Hepatic stellate cell (primary cell): ENCODE results near the gene SECTM1.
"Not testable (repeated sequence)": the region's sequence is repeated elsewhere in the genome, so short reads cannot be mapped to it uniquely, and the experiment has no call there.

Experiments used
- DNase-seq: peaks from one replicate; pipeline ENCODE4 v3.0.0; 2011; ENCODE audit warnings: low spot score

Gene SECTM1

GRCh38 chr17:82369211-82369610, 35.6 kb upstream of the SECTM1 start:
- no peak for DNase-seq

DNA sequence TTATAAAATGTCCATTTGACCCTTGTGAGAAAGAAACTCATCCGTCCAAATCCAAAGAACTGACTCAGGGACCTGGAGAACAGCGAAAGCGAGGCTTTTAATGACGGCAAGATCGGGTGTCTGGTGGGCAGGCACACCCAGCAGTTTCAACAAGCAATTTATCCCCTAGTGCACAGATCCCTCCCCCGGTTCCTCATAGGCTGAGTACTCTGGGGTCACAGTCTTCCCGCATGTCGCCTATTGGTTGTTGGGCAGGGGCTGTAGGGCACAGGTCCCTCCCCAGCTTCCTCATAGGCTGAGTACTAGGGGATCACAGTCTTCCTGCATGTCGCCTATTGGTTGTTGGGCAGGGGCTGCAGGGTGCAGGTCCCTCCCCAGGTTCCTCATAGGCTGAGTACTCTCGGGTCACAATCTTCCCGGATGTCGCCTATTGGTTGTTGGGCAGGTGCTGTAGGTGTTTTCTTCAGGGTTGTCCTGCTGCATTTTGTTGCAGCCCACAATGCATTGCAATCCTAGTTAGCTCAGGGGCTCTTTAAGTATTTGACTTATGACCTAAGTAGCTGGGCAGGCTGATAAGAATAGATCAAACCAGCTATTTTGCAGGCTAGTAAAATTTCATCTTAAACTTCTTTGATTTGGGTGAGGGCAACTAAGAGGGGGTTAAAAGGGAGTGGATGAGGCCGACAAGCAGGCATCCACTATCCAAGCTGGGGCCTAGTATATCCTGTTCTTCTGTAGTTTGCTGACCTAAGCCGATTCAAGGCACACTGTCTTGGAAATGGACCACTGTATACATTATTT, 34.4 kb upstream of the SECTM1 start:
- no peak for DNase-seq

DNA sequence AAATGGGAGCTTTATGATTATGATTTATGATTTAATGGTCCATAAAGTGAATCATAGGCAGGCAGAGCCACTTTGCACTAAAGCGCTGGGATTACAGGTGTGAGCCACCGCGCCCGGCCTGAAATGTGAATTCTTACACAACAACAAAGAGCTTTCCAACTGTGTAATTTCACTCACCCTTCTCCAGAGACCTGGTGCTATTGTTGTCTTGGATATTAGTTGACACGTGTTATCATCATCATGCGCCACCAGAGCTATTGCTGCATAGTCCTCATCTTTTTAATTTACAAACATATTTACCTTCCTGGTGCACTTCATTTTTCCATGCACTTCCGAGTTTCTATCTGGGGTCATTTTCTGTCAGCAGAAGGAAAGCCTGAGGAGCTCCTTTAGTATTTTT, 33.2 kb upstream of the SECTM1 start:
- DNase-seq, result no peak

DNA sequence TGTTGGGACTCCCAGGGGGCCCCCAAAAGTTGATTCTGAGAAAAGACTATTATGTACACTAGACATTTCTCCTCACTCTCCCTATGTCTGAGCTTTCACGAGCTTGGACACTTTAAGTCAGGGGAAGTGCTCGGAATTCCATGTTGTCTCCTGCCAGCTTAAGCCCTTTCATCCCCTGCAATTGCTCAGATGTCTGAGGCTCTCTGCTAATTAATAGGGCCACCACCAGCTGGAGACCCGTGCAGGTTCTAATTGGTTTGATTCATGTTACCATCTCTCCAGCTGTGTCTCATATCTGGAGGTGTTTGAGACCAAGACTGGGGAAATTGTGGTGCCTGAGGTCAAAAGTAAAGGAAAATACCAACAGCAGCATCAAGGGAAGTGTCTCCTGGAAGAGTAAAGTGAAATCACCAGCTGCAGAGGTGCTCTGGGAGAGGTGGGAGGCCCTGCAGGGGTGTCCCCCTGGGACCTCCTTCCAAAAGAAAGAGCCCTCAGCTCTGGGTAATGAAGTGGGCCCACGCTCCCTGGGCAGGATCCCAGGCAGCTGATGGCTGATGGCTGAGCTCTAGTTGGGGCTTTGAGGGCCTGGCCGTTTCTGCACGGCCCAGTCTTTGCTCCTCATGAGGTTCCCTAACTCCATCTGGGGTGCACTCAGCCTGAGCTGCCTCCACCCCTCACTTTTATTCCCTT, 32.2 kb upstream of the SECTM1 start:
- no peak for DNase-seq

- DNase-seq, result no peak
Observed at GRCh38 chr17:82361885-82362633, 28.5 kb upstream of the SECTM1 start.

DNA sequence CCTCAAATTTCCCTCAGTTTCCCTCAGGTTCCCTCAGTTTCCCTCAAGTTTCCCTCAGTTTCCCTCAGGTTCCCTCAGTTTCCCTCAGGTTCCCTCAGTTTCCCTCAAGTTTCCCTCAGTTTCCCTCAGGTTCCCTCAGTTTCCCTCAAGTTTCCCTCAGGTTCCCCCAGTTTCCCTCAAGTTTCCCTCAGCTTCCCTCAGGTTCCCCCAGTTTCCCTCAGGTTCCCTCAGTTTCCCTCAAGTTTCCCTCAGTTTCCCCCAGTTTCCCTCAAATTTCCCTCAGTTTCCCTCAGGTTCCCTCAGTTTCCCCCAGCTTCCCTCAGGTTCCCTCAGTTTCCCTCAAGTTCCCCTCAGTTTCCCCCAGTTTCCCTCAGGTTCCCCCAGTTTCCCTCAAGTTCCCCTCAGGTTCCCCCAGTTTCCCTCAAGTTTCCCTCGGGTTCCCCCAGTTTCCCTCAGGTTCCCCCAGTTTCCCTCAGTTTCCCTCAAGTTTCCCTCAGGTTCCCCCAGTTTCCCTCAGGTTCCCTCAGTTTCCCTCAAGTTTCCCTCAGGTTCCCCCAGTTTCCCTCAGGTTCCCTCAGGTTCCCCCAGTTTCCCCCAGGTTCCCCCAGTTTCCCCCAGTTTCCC, 26.0 kb upstream of the SECTM1 start:
- DNase-seq, result not testable (repeated sequence)

DNA sequence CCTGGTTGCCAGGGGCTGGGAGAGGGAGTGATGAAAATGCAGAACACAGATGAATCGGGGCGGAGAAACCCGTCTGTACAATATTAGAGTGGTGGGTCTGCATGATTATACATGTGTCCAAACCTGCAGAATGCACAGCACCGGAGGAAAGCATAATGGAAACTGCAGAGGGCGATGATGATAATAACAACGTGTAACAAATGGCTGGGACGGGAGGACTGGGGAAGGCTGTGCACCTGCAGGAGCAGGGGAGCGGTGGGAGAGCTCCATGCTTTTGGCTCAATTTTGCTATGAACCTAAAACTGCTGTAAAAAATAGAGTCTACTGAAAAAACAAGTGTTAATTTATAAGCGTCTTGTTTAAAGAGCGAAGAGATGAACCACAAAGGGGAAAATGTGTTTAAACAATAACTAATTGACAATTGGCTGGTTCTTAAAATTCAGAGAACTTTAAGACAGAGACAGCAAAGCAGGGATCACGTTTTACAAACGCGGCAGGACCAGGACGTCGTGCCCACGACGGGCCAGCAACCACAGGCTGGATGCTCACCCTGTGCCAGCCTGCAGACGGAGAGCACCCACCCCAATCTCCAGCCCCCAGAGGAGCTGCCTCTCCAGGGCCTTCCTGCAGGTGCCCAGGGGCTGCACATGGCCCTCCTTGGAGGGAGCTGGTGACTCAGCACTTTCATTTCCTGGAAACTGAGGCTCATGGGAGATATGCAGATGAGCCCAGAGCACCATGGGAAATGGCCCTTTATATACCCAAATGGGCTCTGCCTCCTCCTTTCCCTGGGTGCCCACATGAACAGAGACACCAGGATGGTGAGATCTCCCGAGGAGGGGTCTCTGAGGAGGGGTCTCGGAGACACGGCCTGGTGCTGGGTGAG, 25.1 kb upstream of the SECTM1 start, which contains the start of gene TEX19:
Gene TEX19, plus strand, starts transcription at position 783 of the 886 bp plus-strand sequence. CDS start 2,904 bp downstream, outside the sequence.
- DNase-seq, result no peak

DNA sequence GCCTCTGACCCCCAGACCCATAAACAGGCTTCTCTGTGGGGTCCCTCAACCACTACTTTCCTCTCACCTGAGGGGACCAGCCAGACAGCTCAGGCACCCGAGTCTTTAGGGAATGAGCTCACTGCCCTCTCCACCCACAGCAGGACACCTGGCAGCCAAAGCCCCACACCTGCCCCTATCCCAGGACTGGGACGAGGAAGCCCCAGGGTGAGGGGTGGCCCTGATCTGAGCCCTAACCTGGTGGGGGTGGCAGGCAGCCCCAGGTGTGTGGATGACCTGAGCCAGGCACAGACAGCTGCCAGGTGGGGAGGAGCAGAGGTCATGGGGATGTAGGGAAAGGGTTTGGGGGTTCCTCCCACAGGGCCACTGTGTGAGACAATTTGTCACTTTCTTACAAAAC, 23.8 kb upstream of the SECTM1 start:
- no peak for DNase-seq

GRCh38 chr17:82356845-82357355, 23.3 kb upstream of the SECTM1 start:
- no peak for DNase-seq

GRCh38 chr17:82355770-82356427, 22.3 kb upstream of the SECTM1 start:
- DNase-seq, result peak; percentile 73

DNA sequence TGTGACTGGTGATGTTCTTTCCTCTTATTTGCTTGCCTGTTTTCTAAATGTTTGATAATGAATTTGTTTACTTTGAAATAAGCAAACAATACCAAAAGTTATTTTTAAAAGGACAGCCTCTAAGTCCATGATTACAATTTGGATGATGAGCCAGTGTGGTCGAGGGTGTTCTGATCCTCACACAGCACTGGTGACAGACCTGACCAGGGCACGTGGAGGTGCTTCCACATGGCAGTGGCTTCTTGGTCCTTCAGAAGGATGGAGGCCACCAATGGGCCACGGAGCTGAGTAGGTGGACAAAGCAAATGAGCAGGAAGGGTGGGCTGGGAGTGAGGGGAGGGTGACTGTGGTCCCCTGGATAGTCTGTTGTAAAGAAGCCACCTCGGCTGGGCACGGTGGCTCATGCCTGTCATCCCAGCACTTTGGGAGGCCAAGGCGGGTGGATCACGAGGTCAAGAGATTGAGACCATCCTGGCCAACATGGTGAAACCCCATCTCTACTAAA, 21.3 kb upstream of the SECTM1 start:
- no peak for DNase-seq

DNA sequence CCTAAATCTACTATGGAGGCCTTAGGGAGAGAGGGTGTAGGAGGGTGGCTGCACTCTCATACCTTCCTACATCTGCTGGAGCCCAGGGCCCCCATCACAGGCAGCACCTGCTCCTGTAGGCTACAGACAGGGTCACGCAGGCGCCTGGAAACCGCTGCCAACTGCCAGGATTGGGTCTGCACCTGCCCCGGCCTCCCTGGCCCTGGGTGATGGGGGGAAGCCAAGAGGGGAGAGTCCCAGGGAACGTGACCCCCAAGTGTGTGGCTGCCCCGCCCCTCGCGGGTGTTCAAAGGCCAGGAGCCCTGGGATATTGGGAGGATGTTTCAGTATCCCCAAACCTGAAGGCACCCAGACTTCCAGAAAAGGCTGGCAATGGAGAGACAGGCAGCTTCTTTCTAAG, 19.9 kb upstream of the SECTM1 start:
- DNase-seq, result no peak

GRCh38 chr17:82351713-82352488, 18.3 kb upstream of the SECTM1 start:
- DNase-seq, result peak; percentile 94

- no peak for DNase-seq
Observed at GRCh38 chr17:82351254-82351712, 17.7 kb upstream of the SECTM1 start.

DNA sequence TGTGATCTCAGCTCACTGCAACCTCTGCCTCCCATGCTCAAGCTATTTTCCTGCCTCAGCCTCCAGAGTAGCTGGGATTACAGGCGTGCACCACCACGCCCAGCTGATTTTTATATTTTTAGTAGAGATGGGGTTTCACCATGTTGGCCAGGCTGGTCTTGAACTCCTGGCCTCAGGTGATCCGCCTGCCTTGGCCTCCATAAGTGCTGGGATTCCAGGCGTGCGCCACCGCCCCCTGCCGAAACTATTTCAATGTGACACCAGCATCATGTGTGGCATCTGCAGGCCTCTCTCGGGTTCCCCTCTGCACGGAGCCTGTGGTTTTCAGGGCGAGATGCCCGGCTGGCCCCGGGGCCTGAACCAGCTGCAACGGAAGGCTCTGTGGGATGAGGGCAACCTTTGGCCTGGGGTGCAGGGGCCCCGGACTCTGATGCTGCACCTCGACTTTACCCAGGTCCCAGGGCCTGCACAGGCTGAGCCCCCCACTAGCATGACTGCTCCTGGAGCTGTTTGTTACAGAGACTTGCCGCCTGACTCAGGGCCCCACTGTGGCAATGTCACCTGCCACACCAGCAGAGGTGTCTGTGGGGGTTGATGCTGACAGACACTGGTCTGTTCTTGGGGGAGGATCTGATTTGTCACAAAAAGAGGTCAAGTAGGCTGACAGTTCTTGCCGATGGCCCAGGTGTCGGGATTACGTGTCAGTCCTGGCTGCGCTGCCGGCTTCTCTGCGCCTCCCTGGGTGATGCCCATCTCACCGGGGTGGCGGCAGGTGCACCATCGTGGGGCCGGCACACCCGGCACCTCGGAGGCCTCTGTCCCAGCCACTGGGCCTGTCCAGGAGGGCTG, 16.8 kb upstream of the SECTM1 start:
- no peak for DNase-seq

DNA sequence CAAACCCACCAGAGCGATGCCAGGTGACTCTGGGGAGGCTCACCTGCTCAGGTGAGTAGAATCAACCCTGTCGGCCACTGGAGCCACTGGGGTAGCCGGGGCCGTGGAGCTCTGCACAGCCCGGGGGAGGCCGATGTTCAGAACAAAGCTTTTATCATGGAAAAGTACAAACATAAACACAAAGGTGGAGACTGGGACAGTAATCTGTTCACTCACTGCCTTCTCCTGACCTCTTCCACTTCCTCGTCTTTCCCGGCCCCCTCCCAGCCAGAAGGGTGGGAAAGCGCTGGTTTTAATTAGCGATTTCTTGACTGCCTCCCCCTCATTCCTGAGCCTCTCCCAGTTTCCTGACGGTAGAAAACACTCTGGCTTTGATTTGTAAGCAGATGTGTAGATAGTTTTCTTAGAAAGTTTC, 15.7 kb upstream of the SECTM1 start:
- DNase-seq, result no peak

- DNase-seq, result no peak
Observed at GRCh38 chr17:82348866-82349265, 15.3 kb upstream of the SECTM1 start.

- DNase-seq, result no peak
Observed at GRCh38 chr17:82348434-82348833, 14.9 kb upstream of the SECTM1 start.
